ENCODE measurements around the gene SERPINE3.

Gene SERPINE3

GRCh38 chr13:51373451-51373850 lies 34.0 kb downstream of the SERPINE3 start:
- H3K27ac ChIP-seq, result no peak overlapping the region
- TF ChIP-seq CTCF (conservative IDR thresholded peaks at IDR 0.05), result no peak

- no peak for TF ChIP-seq CTCF (conservative IDR thresholded peaks at IDR 0.05)
Observed at GRCh38 chr13:51380269-51380668, 40.8 kb downstream of the SERPINE3 start.

GRCh38 chr13:51385114-51385513 lies 45.6 kb downstream of the SERPINE3 start:
- TF ChIP-seq CTCF (conservative IDR thresholded peaks at IDR 0.05), result no peak
- H3K27ac ChIP-seq, result no peak overlapping the region

More at GRCh38 chr13:51380269-51380668, 40.8 kb downstream of the SERPINE3 start:
- H3K27ac ChIP-seq, result peak overlapping the region; percentile 31; the same call in 1 of the 2 replicates

- H3K27ac ChIP-seq, result no peak overlapping the region
- TF ChIP-seq CTCF (conservative IDR thresholded peaks at IDR 0.05), result no peak
Observed at GRCh38 chr13:51394724-51395123, 55.2 kb downstream of the SERPINE3 start.

- peak overlapping the region; percentile 43; the same call in 1 of the 2 replicates for H3K27ac ChIP-seq
- TF ChIP-seq CTCF (conservative IDR thresholded peaks at IDR 0.05), result no peak
Observed at GRCh38 chr13:51396352-51396751, 56.9 kb downstream of the SERPINE3 start.

GRCh38 chr13:51397262-51397941 lies 57.9 kb downstream of the SERPINE3 start:
- TF ChIP-seq CTCF (conservative IDR thresholded peaks at IDR 0.05), result no peak
- peak overlapping the region; percentile 43; the same call in 1 of the 2 replicates for H3K27ac ChIP-seq

GRCh38 chr13:51405176-51405575 lies 65.7 kb downstream of the SERPINE3 start:
- no peak for TF ChIP-seq CTCF (conservative IDR thresholded peaks at IDR 0.05)
- no peak overlapping the region for H3K27ac ChIP-seq

Data from VCaP (cell line).